ENCODE results near the gene MAP1S.

DNA sequence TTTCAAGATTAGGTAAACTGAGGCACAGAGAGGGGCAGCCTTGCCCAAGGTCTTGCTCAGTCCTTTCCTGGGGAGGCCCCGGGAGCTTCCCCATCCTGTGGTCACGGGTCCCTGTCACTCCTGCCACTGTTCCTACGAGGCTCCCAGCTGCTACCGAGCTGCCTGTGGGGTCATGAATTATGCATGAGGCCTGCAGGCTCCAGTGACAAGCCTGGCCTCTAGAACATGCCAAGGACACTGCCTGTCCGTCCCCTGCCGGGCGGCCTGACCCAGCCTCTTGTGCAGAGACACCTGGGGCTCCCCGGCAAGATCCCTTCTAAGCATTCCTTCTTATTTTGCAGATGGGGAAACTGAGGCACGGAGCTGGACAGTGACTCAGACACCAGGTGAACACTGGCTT lies 34.7 kb downstream of the MAP1S start:
- TF ChIP-seq GATA2 (IDR thresholded peaks at IDR 0.05; ENCODE audit: low read depth, low read length) (no peak), GATA3 (IDR thresholded peaks at IDR 0.05; ENCODE audit: low read depth, low read length) (no peak)
